ENCODE measurements around the gene MYCBPAP.

DNA sequence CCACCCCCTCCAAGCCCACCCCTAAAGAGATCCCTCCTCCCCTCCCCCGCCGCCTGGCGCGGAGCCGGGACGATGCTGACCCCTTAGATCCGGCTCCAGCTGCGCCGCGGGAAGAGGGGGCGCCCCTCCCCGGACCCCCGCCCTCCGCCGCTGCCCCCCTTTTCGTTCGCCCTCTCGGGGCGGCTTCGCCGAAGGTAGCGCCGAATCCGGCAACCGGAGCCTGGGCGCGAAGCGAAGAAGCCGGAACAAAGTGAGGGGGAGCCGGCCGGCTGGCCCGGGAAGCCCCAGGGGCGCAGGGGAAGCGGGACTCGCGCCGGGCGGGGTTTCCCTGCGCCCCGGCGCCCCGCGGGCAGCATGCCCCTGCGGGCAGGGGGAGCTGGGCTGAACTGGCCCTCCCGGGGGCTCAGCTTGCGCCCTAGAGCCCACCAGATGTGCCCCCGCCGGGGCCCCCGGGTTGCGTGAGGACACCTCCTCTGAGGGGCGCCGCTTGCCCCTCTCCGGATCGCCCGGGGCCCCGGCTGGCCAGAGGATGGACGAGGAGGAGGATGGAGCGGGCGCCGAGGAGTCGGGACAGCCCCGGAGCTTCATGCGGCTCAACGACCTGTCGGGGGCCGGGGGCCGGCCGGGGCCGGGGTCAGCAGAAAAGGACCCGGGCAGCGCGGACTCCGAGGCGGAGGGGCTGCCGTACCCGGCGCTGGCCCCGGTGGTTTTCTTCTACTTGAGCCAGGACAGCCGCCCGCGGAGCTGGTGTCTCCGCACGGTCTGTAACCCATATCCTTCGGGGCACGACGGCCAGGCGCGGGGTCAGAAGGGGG is 52.9 kb downstream of the MYCBPAP start:
- TF ChIP-seq, protein P1, sequence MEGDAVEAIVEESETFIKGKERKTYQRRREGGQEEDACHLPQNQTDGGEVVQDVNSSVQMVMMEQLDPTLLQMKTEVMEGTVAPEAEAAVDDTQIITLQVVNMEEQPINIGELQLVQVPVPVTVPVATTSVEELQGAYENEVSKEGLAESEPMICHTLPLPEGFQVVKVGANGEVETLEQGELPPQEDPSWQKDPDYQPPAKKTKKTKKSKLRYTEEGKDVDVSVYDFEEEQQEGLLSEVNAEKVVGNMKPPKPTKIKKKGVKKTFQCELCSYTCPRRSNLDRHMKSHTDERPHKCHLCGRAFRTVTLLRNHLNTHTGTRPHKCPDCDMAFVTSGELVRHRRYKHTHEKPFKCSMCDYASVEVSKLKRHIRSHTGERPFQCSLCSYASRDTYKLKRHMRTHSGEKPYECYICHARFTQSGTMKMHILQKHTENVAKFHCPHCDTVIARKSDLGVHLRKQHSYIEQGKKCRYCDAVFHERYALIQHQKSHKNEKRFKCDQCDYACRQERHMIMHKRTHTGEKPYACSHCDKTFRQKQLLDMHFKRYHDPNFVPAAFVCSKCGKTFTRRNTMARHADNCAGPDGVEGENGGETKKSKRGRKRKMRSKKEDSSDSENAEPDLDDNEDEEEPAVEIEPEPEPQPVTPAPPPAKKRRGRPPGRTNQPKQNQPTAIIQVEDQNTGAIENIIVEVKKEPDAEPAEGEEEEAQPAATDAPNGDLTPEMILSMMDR (IDR thresholded peaks at IDR 0.05), result no peak
- no peak for TF ChIP-seq POLR2A (IDR thresholded peaks at IDR 0.05)
